ENCODE measurements around the gene TTLL5. TPM values are rescaled to one million over a fixed set of nuclear protein-coding genes. Genes with fewer than 3 reads are reported as not detected.

TTLL5 gene
- total RNA-seq, 1 donor from 2014 or later: 15.5 TPM

DNA sequence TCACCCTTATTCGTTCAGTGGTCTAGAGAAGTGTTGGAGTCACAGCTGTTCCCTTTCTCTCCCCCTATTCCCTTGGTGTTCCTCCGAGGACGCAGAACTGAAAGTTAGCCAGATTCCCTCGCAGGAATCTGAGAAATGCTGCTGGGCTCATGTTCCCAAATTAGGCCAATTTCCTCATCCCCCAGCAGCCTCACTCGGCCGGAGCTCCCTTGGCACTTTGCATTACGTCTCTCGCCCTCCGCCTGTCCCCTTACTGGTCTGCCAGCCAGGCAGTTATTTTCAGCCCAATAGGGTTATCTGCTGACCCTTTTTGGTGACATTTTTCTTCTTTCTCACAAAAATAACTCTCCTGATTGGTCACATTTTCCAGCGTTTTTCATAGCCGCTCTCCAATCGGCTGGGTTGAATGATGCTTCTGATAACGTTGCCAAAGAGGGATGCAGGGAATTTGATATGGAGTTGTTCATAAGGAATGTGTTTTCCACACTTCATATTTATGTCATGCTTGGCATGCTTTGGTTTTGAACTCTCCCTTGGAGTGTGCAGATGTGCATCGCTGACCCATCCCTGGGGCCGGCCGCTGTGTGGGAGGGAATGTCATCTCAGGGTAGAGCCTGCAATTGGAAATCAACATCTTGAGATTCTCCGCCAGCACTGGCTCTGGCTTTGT lies 334.5 kb downstream of the TTLL5 start:
- DNase-seq (ENCODE audit: low read depth) (no peak), FAIRE-seq (no peak)
- Histone ChIP-seq H3K4me3 (ENCODE audit: low read depth, low read length) (no peak overlapping the region), H3K27me3 (ENCODE audit: control insufficient read depth, insufficient read depth, low read length) (no peaks in the 10 kb centered on the region), H3K36me3 (ENCODE audit: control insufficient read depth, insufficient read depth, low read length) (peaks cover 22% of the 10 kb centered on the region)
- TF ChIP-seq CTCF (IDR thresholded peaks at IDR 0.05; ENCODE audit: insufficient read depth, low read length, severe bottlenecking): no peak

GRCh38 chr14:75996488-75996887 lies 335.4 kb downstream of the TTLL5 start:
- DNase-seq (ENCODE audit: low read depth): no peak
- H3K27me3 ChIP-seq (ENCODE audit: control insufficient read depth, insufficient read depth, low read length): no peaks in the 10 kb centered on the region
- no peak for FAIRE-seq
- no peak for TF ChIP-seq CTCF (IDR thresholded peaks at IDR 0.05; ENCODE audit: insufficient read depth, low read length, severe bottlenecking)
- H3K36me3 ChIP-seq (ENCODE audit: control insufficient read depth, insufficient read depth, low read length): peaks cover 21% of the 10 kb centered on the region
- H3K4me3 ChIP-seq (ENCODE audit: low read depth, low read length): no peak overlapping the region

DNA sequence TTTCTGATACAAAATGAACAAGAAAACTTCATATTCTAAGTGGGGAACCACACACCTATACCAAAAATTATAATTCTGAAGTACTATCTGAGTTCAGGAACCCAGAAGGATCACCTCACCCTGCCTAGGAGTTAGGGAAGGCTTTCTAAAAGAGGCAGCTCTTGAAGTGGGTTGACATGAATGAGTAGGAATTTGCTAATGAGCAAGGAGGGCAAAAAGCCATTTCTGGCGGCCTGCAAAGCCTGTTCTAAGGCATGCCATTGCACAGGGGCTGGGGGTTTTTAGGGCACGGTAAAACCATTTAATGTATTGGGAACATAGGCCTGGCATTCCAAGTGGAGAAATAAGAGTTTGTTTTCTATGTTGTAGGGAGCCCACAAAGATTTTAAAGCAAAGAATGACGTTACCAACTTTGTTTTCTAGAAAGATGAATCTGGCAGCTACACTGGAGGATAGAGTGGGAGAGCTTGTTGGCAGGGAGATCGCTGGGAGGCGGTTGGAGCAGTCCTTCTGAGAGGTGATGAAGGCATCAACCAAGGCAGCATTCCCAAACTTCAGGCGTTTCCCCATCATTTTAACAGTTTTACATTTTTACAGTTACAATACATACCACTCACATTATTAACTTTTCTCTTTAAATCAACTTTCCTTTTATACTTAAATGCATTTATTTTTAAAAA lies 338.6 kb downstream of the TTLL5 start:
- H3K36me3 ChIP-seq (ENCODE audit: control insufficient read depth, insufficient read depth, low read length): peaks cover 15% of the 10 kb centered on the region
- no peaks in the 10 kb centered on the region for H3K27me3 ChIP-seq (ENCODE audit: control insufficient read depth, insufficient read depth, low read length)
- FAIRE-seq: no peak
- no peak for DNase-seq (ENCODE audit: low read depth)
- no peak overlapping the region for H3K4me3 ChIP-seq (ENCODE audit: low read depth, low read length)
- TF ChIP-seq CTCF (IDR thresholded peaks at IDR 0.05; ENCODE audit: insufficient read depth, low read length, severe bottlenecking): no peak

- Histone ChIP-seq H3K27me3 (ENCODE audit: control insufficient read depth, insufficient read depth, low read length) (no peaks in the 10 kb centered on the region), H3K4me3 (ENCODE audit: low read depth, low read length) (no peak overlapping the region), H3K36me3 (ENCODE audit: control insufficient read depth, insufficient read depth, low read length) (peaks cover 9% of the 10 kb centered on the region)
- no peak for TF ChIP-seq CTCF (IDR thresholded peaks at IDR 0.05; ENCODE audit: insufficient read depth, low read length, severe bottlenecking)
- DNase-seq (ENCODE audit: low read depth) (no peak), FAIRE-seq (no peak)
Observed at GRCh38 chr14:76002383-76002782, 341.3 kb downstream of the TTLL5 start.

Other genes starting within 250 kb of the TTLL5 start
- gene JDP2, start 233.2 kb upstream of the TTLL5 start, total RNA-seq: 58.4 and 63.8 TPM in 2 replicates
- gene BATF, start 138.8 kb upstream of the TTLL5 start, total RNA-seq: 2.6 and 3.4 TPM in 2 replicates
- 0.79 and 2.8 TPM in 2 replicates for gene FLVCR2, start 82.6 kb upstream of the TTLL5 start, total RNA-seq
- 3.6 and 4.2 TPM in 2 replicates for gene ERG28, start 370 bp upstream of the TTLL5 start, total RNA-seq